ENCODE data around the gene TMEM169. TPM values are rescaled to one million over a fixed set of nuclear protein-coding genes. Genes with fewer than 3 reads are reported as not detected.

The TMEM169 gene
- total RNA-seq, 1 donor, result 0.36 TPM

GRCh38 chr2:216082805-216083204, 1.1 kb downstream of the TMEM169 start:
- Histone ChIP-seq H3K4me2 (ENCODE audit: insufficient read depth, low read length) (no peak overlapping the region), H3K4me3 (ENCODE audit: insufficient read depth, low read length) (no peak overlapping the region), H3K27ac (ENCODE audit: low read depth, low read length) (no peak overlapping the region), H3K79me2 (ENCODE audit: insufficient read depth, low read length) (no peaks in the 10 kb centered on the region), H3K27me3 (ENCODE audit: insufficient read depth, low read length) (no peaks in the 10 kb centered on the region), H3K4me1 (ENCODE audit: insufficient read depth, low read length) (peaks cover 13% of the 10 kb centered on the region), H4K20me1 (ENCODE audit: insufficient read depth, low read length) (no peaks in the 10 kb centered on the region), H3K9me3 (ENCODE audit: low read depth, low read length) (no peaks in the 10 kb centered on the region), H3K36me3 (ENCODE audit: insufficient read depth, low read length) (no peaks in the 10 kb centered on the region), H2AFZ (ENCODE audit: low read length) (no peak overlapping the region)
- DNase-seq (ENCODE audit: insufficient read length, low spot score, missing footprints), result no peak
- TF ChIP-seq CTCF (IDR thresholded peaks at IDR 0.05; ENCODE audit: extremely low read depth, low read depth, low read length), result no peak

- DNase-seq (ENCODE audit: insufficient read length, low spot score, missing footprints), result peak; percentile 87
- Histone ChIP-seq H3K27ac (ENCODE audit: low read depth, low read length) (peak overlapping the region; percentile 17), H2AFZ (ENCODE audit: low read length) (no peak overlapping the region), H3K79me2 (ENCODE audit: insufficient read depth, low read length) (no peaks in the 10 kb centered on the region), H3K27me3 (ENCODE audit: insufficient read depth, low read length) (no peaks in the 10 kb centered on the region), H3K9me3 (ENCODE audit: low read depth, low read length) (no peaks in the 10 kb centered on the region), H3K36me3 (ENCODE audit: insufficient read depth, low read length) (no peaks in the 10 kb centered on the region), H4K20me1 (ENCODE audit: insufficient read depth, low read length) (no peaks in the 10 kb centered on the region), H3K4me2 (ENCODE audit: insufficient read depth, low read length) (peak overlapping the region; percentile 32), H3K4me3 (ENCODE audit: insufficient read depth, low read length) (no peak overlapping the region), H3K4me1 (ENCODE audit: insufficient read depth, low read length) (peaks cover 13% of the 10 kb centered on the region)
- TF ChIP-seq CTCF (IDR thresholded peaks at IDR 0.05; ENCODE audit: extremely low read depth, low read depth, low read length), result no peak
Observed at GRCh38 chr2:216083464-216084281, 2.0 kb downstream of the TMEM169 start.

GRCh38 chr2:216084547-216084946, 2.8 kb downstream of the TMEM169 start:
- H3K4me1 ChIP-seq (ENCODE audit: insufficient read depth, low read length), result peaks cover 13% of the 10 kb centered on the region
- no peak for TF ChIP-seq CTCF (IDR thresholded peaks at IDR 0.05; ENCODE audit: extremely low read depth, low read depth, low read length)
- H3K36me3 ChIP-seq (ENCODE audit: insufficient read depth, low read length), result no peaks in the 10 kb centered on the region
- DNase-seq (ENCODE audit: insufficient read length, low spot score, missing footprints), result no peak
- H3K79me2 ChIP-seq (ENCODE audit: insufficient read depth, low read length), result no peaks in the 10 kb centered on the region
- no peak overlapping the region for H3K4me2 ChIP-seq (ENCODE audit: insufficient read depth, low read length)
- no peaks in the 10 kb centered on the region for H4K20me1 ChIP-seq (ENCODE audit: insufficient read depth, low read length)
- H3K9me3 ChIP-seq (ENCODE audit: low read depth, low read length), result no peaks in the 10 kb centered on the region
- no peak overlapping the region for H3K4me3 ChIP-seq (ENCODE audit: insufficient read depth, low read length)
- H3K27me3 ChIP-seq (ENCODE audit: insufficient read depth, low read length), result no peaks in the 10 kb centered on the region
- H3K27ac ChIP-seq (ENCODE audit: low read depth, low read length), result no peak overlapping the region
- no peak overlapping the region for H2AFZ ChIP-seq (ENCODE audit: low read length)

GRCh38 chr2:216086207-216086893, 4.6 kb downstream of the TMEM169 start:
- Histone ChIP-seq H3K79me2 (ENCODE audit: insufficient read depth, low read length) (no peaks in the 10 kb centered on the region), H3K4me2 (ENCODE audit: insufficient read depth, low read length) (no peak overlapping the region), H3K4me1 (ENCODE audit: insufficient read depth, low read length) (peaks cover 15% of the 10 kb centered on the region), H3K27me3 (ENCODE audit: insufficient read depth, low read length) (no peaks in the 10 kb centered on the region), H3K9me3 (ENCODE audit: low read depth, low read length) (no peaks in the 10 kb centered on the region), H3K36me3 (ENCODE audit: insufficient read depth, low read length) (no peaks in the 10 kb centered on the region), H4K20me1 (ENCODE audit: insufficient read depth, low read length) (no peaks in the 10 kb centered on the region), H3K4me3 (ENCODE audit: insufficient read depth, low read length) (no peak overlapping the region), H2AFZ (ENCODE audit: low read length) (no peak overlapping the region), H3K27ac (ENCODE audit: low read depth, low read length) (no peak overlapping the region)
- DNase-seq (ENCODE audit: insufficient read length, low spot score, missing footprints), result no peak
- no peak for TF ChIP-seq CTCF (IDR thresholded peaks at IDR 0.05; ENCODE audit: extremely low read depth, low read depth, low read length)
